Lower leg skin (tissue), 4 donors: ENCODE results near the gene VAV2. TPM values are rescaled to one million over a fixed set of nuclear protein-coding genes. Genes with fewer than 3 reads are reported as not detected.

ENCODE experiments used
- DNase-seq, 2 donors: peaks; one replicate each; pipeline ENCODE4 v3.0.0-alpha.2; 2019; ENCODE audit warnings: low spot score in 2 of 2
- H3K4me3 ChIP-seq: fragments of 200-600 bp; sonication (generic); 2 replicates; pipeline ENCODE4 v1.5.1; 2017; ENCODE audit warnings: mild to moderate bottlenecking, low read depth; ENCODE audit not compliant: poor library complexity, severe bottlenecking
- POLR2A ChIP-seq, 2 donors: fragments of 450-650 bp; IDR thresholded peaks; one replicate each; pipeline ENCODE4 v1.6.1; 2016 to 2017; ENCODE audit warnings: antibody characterized with exemption in 2 of 2, mild to moderate bottlenecking in 1 of 2, moderate library complexity in 1 of 2
- whole genome bisulfite sequencing, 2 donors: methylation state at CpG; one replicate each; pipeline ENCODE4 v1.1.5; 2018; 5-methylcytosine and 5-hydroxymethylcytosine counted together
- intact Hi-C: fragments of 100-400 bp; cut with DNase I; formaldehyde crosslinking; loops from one replicate; pipeline ENCODE4 v1.15.0; 2023; ENCODE audit warnings: low total_unique reads
- total RNA-seq, 4 donors: library from RNA; depleted of rRNA; stranded (reverse); fragments of >200 nt; gene quantifications; one replicate each; pipeline ENCODE4 v1.1.0, GENCODE V29; 2016
- TF ChIP-seq, protein P1 (sequence below), 3 donors: fragments of 450-650 bp; IDR thresholded peaks; one replicate each; pipeline ENCODE4 v1.5.1; 2016; ENCODE audit warnings: antibody characterized with exemption in 3 of 3, mild to moderate bottlenecking in 3 of 3, moderate library complexity in 2 of 3

VAV2 gene
- total RNA-seq, 4 donors from 2014 or later = 6.8 to 9.1 (median 7.5) TPM

DNA sequence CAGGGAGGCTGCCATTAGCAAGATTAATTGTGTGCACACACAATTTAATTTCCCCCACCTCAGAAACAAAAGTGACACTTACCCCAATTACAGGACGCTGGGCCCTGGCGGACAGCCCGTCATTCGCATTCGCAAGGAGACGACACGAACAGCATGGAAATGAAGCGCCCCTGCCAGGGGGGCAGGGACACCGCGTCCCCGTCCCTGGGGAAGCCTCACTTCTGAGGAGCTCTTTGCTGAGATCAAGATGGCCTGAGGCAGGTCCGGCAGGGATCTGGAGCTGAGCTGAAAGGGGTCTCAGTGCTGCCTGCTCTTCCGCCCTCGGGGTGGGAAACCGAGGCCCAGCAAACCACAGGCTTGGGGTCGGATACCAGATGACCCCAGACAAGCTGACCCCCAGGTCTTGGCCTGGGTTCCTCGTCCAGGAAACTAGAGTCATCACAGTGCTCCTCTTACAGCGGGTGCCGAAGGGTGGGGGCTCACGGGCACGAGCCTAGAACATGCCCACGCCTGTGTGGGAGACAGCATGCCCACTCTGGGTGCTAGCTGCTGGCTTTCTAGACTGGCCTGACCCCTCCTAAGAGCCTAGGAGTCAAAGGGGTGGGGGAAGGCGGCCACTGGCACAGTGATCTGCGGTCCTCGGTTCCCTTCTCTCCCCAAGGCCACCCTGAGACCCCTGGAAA is 103.2 kb downstream of the VAV2 start:
- intact Hi-C loops = no loop called here
- H3K4me3 ChIP-seq = no peak overlapping the region
- WGBS, 2 donors = 82 to 85% methylated on average over 24 to 25 of the region's 25 CpGs
- TF ChIP-seq, protein P1, sequence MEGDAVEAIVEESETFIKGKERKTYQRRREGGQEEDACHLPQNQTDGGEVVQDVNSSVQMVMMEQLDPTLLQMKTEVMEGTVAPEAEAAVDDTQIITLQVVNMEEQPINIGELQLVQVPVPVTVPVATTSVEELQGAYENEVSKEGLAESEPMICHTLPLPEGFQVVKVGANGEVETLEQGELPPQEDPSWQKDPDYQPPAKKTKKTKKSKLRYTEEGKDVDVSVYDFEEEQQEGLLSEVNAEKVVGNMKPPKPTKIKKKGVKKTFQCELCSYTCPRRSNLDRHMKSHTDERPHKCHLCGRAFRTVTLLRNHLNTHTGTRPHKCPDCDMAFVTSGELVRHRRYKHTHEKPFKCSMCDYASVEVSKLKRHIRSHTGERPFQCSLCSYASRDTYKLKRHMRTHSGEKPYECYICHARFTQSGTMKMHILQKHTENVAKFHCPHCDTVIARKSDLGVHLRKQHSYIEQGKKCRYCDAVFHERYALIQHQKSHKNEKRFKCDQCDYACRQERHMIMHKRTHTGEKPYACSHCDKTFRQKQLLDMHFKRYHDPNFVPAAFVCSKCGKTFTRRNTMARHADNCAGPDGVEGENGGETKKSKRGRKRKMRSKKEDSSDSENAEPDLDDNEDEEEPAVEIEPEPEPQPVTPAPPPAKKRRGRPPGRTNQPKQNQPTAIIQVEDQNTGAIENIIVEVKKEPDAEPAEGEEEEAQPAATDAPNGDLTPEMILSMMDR (IDR thresholded peaks at IDR 0.05) = no peak
- TF ChIP-seq POLR2A (IDR thresholded peaks at IDR 0.05) = no peak
- no peak for DNase-seq

DNA sequence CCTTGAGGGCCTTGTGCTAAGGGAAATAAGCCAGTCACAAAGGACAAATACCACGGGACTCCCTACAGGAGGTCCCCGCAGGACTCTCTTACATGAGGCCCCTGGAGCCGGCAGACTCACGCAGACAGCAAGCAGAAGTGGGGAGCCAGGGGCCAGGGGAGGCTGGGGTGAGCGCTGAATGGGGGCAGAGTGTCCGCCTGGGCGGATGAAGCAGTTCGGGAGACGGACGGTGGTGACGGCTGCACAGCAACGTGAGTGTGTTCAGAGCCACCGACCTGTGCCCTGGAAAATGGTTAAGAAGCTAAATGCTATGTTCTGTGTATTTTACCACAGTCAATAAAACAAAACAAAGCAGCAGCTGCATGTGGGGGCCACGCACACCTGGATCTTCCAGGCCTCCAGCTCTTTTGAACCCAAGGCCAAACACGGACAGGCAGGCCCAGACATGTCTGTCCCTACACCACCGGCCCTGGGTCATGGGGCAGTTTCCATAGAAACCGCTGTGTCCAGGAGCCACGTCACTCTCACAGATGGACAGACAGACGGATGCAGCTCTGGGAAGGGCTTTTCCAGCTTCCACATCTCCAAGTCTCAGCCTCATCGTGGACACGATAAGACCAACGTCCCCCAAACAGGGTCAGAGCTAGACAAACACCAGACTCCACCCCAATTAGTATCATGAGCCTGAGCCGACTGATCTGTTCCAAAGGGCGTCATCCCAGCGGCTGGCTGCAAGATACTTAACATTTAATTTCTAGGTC is 103.9 kb downstream of the VAV2 start:
- intact Hi-C loops = no loop called here
- 78 to 81% methylated on average over 25 of the region's 25 CpGs for WGBS, 2 donors
- DNase-seq = no peak
- TF ChIP-seq, protein P1 (IDR thresholded peaks at IDR 0.05) = no peak
- TF ChIP-seq POLR2A (IDR thresholded peaks at IDR 0.05) = no peak
- H3K4me3 ChIP-seq = no peak overlapping the region

GRCh38 chr9:133887540-133888047 is 104.5 kb downstream of the VAV2 start:
- intact Hi-C loops = no loop called here
- DNase-seq = no peak
- TF ChIP-seq POLR2A (IDR thresholded peaks at IDR 0.05) = no peak
- TF ChIP-seq, protein P1 (IDR thresholded peaks at IDR 0.05) = no peak
- 89% methylated on average over 18 of the region's 18 CpGs for WGBS, 2 donors
- H3K4me3 ChIP-seq = no peak overlapping the region

- TF ChIP-seq POLR2A (IDR thresholded peaks at IDR 0.05) = no peak
- TF ChIP-seq, protein P1 (IDR thresholded peaks at IDR 0.05) = no peak
- 82 to 89% methylated on average over 6 to 14 of the region's 14 CpGs for WGBS, 2 donors
- intact Hi-C loops = no loop called here
- no peak for DNase-seq
- no peak overlapping the region for H3K4me3 ChIP-seq
Measured at GRCh38 chr9:133886563-133887501, 105.3 kb downstream of the VAV2 start.

DNA sequence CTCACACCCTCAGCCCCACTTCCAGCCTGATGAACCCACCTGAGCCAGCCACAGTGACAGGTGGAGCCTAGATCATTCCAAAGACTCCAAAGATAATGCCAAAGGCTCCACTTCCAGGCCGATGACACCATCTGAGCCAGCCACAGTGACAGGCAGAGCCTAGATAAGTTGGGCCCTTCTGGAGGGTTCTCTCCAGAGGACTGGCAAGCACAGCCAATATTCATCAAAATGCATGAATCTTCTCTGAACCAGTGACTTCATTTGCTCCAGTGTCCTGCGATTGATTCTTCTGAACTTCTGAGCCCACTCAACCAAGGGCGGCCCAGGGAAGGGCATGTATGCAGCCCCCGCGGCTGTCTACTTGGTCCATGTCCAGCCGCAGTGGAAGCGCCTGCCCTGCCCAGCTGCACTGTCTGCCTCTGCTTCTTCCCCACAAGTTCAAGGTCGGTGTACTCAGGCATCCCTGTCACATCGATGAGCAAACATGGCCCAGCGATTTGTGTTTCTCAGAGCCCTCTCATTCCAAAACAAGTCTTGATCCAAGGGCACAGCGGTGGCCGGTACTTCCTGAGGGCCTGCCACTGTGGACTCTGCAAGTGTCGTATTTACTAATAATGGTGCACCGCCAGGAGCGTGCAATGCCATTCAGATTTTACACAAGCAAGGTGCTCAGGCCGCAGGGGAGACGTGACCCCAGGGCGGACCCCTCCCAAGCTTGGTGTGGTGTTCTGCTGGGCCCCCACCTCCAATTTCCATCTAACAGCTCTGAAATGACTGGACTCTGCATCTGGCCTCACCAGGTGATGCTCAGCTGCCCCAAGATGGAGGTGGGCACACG is 107.0 kb downstream of the VAV2 start:
- no peak for DNase-seq
- intact Hi-C loops = no loop called here
- H3K4me3 ChIP-seq = no peak overlapping the region
- WGBS, 2 donors = 91 to 92% methylated on average over 17 to 19 of the region's 19 CpGs
- TF ChIP-seq, protein P1 (IDR thresholded peaks at IDR 0.05) = peak in 1 of 3 donors; percentile 73
- no peak for TF ChIP-seq POLR2A (IDR thresholded peaks at IDR 0.05)
